IPS DF 4.7 (cell line): ENCODE results near the gene WDR93.

Experiments
- DNase-seq: peaks from one replicate; pipeline ENCODE4 v3.0.0-alpha.2; 2013; ENCODE audit warnings: low spot score; ENCODE audit errors: extremely low read depth

Gene WDR93

DNA sequence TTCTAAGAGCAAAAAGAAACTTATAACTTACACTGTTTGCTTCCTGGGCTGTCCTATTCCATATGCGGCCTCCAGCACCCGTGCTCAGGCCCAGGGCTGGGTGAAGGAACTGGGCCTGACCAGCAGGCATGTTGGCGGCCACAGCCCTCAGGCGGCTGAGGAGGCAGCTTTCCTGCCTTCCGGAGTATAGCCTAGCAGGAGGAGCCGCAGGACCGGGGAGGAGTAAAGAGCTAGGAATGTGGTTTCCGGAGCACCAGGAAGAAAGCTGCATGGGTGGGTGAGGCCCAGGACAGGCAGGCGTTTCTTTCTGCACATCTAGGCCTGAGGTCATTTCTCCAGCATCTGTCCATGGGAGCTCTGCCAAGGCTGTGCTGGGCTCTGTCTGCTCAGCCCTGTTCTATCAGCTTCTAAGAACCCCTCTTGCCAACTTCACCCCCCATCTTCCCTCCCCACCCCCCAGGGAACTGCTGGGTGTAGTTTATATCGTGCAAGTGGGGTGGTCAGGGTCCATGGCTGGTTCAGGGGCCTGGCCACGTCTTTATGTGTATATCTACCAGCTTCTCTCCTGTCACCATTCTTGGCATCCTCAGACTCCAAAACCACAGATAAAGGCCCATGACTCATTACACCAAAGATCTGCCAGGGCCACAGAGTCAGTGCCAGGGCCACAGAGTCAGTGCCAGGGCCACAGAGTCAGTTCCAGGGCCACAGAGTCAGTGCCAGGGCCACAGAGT is 27.6 kb upstream of the WDR93 start:
- DNase-seq, result no peak

DNA sequence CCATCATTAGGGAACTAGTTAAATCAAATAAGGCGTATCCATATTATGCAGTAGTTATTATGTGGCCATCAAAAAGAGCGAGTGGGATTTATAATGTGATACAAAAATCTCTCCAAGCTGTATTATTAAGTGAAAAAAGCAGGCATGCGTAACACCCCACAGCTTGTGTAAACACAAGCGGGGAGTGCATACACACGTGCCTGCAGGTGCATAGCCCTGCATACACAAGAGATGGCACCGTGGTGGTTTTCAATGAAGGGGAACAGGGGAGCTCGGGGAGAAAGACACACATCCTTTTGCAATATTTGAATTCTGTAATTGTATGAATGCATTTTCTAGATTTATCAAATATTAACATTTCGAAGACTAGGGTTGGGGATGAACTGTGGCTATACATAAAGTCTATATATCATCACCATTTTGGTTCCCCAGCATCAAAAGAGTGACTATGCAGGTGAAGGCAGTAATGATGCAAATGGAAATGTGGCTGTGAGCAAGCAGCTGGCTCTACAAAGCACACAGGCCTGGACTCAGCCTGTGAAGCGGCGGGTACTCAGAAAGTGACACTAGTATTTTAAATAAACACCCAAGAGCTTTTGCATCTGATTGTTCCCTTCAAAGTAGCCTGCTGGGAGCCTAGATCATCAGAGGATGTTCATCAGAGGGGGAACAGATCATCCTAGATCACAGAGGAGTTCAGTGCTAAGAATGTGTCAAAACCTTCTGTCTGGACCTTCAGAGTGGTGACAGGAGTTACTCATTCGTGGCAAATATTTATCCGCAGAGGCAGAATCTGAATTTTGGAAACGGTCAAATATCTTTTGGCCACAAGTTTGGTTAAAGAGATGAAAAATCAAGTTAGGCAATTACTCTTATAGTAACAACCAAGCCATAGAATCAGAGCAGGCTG is 25.9 kb upstream of the WDR93 start:
- DNase-seq, result no peak

DNA sequence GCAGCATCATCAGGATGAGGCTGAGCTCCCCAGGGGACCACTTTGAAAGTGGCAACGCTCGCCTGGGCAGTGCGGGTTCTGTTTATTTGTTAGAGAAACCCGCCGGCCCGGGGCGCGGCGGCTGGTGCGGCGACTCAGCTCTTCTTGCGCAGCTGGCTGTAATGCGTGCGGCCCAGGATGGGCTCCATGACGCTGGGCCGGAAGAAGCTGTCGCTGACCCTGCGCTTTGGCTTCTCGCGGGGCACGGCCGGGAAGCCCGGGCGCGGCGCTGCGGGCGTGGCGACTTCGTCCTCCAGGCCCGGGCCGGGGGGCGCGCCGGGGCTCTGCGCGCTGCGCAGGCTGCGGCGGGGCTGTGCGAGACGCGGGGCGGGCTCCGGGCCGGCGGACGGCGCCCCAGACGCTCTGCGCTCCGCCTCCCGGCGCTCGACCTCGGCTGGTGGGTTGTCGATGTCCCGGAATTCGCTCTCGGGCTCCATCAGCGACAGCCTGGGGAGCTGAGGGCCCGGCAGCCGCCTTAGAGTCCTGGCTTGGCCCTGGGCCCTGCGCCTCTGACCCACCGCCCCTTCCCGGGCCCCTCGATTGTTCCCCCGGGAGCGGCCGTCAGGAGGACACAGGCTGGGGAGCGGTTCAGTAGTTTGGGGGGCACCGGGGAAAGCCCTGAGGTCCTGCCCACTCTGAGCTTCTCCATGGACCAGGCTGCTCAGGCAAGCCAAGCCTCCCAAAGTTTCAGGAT is 25.0 kb upstream of the WDR93 start:
- no peak for DNase-seq

DNA sequence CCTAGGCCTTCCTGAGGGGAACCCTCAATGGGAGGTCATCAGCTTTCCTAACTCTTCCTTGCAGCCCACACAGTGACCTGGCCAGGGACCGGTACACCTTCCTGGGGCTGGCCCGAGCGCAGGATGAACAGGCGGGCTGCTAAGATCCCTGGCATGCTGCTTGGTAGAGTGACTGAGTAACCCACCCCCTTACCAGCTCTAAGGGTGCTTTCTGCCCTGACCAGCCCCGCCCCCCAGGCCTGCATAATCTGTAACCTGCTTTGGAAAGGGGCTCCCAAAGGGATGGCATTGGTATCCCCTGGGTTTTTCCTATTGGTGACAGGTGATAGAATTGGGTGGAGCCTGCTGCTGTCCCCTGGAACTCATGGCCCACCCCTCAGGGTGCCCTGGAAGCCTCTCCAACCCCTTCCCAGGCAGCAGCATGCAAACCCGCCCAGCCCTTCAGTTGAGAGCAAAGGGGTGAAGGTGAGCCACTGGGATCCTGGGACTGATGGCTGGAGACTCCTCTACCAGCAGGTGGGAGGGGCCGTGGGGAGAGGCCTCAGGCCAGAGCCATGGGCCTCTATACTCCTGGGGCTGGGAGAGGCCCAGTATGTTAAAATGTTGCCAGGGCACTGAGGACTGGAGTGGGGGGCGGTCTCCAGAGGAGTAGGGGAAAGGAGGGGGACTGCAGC is 24.3 kb upstream of the WDR93 start:
- DNase-seq, result no peak

DNA sequence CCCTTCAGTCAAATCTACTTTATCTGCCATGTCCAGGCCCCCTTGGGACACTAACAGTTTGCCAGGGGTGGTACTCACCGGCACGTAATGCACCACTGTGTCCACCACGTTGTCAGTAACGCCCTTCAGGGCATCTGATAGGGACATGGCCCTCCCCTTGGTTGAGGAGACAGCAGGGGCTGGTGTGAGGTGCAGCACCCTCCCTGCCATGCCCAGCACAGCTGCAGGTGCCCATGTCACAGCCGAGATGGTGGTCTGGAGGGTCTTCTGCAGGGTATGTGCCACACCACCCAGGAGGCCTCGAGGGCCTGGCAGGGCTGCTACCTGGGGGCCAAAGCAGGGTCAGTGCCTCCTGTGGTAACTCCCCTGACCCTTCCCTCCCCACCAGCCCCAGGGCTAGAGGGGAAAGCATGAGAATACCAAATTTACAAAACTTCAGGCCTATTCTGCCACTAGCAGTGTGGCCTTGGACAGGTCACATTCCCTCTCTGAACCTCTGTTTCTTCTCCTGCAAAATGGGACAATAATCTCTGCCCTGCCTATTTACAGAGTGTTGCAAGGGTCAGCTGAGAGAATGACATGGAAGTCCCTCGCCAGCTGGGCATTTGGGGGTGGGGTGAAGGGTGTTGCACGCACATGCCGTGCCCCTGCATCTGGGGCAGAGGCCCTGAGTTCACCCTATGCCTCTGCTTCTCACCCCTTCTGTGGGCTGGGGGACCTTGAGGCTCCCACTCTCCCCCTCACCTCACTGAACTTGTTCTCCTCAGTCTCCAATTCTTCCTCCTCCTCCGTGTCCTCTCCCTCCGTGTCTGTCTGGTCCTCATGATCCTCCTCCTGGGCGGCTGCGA is 23.5 kb upstream of the WDR93 start:
- no peak for DNase-seq

DNA sequence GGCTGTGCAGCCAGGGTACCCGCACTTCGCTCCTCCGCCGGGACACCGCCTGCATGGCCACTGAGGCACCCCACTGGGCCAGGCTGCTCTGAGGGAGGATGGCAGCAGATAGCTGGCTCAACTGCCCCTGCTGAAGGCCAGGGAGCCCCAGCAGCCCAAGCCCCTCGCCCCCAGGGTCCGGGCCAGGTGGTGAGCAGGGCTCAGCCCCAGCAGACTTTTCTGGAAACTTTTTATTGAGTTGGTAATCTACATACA is 23.0 kb upstream of the WDR93 start:
- no peak for DNase-seq

DNA sequence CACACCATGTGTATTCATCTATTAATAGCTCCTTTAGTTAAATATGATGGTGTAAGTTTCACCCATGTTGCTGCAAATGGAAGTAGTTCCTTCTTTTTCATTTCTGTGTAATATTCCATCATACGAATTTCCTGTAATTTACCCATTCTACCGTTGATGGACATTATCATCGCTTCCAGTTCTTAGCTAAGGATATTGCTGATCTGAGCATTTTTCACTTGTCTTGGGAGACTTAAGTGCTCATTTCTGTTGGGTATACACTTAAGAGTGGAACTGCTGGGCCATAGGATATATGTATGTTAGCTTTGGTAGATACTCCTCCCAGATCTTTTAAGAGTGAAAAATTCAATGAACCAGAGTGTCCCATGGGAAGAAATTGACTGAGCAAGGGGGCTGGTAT is 22.4 kb upstream of the WDR93 start:
- no peak for DNase-seq

DNA sequence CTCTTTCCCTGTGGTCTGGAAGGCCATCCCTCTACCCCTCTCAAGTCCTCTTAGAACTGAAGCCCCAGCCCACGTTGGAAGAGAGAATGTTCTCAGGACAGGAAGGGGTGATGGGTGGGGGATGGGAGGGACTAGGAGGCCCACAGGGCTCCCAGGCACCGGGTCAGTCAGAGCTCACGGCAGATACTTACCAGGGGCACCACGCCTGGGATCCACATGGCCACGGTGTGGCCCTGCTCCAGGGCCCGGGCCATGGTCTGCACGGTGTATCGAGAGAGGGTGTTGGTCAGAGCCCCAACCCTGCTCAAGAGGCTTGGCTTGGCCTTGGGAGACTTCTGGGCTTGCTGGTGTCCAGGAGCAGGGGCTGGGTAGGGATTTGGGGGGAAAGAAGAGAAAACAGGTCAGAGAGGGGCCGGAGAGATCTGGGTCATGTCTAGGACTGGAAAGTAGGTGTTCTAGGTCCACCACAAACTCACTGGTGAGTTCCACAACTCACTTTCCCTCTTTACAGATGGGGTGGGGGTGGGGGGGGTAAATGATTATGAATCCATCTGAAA is 21.2 kb upstream of the WDR93 start:
- no peak for DNase-seq

DNA sequence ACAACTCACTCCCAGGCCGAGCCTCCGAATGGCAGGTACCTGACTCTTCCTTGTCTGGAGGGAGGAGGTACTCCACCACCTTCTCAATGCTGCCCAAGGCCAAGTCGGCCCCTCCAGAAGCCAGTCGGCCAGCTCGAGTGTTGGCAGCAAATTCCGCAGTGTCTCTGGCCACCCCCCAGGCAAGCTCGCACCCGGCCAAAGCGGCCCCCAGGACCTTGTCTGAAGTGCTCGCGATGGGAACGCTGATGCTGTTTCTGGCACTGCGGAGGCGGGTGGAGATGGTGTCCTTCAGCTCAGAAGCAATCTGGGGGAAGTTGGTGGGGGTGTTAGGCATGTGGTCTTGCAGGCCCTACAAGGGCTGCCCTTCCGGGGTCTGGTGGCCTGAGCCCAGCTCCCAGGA is 20.7 kb upstream of the WDR93 start:
- no peak for DNase-seq

DNA sequence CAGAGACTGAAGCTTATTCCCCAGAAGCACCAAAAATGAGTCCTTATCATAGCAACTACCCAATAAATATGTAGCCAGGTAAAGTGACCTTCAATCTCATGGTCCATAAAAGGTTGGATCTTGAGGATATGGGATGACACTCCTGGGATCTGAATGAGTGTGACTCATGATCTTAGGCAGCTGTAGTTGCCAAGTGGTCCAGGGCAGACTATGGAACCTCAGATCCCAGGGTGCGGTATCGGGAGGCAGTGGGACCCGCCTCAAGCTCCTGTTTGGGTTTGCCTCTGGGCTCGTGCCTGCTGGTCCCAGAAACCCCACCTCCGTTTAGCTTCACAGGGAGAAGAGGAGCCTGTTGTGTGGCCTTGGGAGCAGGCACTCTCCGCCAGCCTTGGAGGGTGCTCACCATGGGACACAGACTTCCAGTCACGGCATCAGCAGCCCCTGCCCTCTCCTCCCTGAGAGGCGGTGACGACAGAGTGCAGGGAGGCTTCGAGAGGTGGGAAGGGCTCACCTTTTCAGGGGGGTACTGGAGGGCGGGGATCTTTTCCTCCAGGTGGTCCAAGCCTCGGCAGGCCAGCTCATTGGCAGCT is 19.5 kb upstream of the WDR93 start:
- no peak for DNase-seq

DNA sequence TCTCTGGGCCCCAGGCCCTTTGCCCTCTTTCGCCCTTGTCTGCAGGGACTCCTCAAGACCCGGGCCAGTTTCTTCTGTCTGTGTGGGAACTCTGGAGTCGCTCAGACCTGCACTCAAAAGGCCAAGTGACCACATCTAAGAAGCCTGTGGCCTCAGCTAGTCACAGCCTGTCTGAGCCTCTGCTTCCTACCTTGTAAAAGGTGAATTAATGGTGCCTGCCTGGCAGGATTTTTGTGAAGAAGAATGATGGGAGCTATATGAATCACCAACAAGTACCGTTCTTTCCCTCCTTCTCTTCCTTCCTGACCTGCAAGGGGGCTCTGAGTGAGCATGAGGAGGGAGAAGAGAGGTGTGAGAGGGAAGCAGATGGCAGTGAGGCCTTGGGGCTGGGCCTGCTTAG is 18.9 kb upstream of the WDR93 start:
- no peak for DNase-seq

DNA sequence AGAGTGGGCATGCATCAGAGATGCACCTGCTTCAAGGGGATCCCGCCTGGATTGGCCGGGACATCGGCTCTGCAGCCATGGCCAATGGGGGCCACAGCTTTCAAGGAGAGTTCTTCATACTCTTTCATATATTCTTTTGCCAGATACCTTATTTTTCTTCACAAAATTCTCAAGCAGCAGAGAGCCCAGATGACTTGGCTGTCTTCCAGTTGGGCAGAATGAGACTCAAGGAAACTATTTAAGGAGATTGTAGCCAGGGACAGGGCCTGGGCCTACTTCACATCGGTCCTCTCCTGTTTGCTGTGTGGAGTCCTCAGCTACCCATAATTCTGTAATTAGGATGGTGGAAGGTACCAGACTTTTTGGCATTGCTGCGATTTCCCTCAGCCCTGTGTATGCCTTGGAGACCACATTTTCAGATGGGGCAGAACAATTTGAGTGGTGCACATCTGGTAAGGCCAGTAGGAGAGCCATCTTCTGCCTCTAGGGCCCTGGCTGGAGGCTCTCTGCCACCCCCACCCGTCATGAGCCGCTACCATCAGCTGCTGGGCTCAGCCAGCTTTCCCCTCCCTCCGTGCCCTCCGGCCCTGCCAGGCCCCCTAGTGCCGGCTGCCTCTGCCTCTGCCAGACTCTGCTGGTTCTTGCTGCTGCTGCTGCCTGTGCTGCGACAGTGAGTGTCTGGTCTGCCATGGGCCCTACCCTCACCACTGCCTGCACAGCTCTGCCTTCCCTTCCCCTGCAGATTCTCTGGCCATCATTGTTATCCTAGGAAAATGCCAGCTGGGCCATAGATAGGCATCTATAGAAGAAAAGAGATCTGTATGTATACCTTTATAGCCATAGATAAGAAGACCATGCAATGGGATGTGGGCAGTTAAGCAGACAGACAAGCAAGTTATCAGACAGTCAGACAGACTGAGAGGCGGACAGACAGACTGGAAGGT is 18.1 kb upstream of the WDR93 start:
- DNase-seq, result no peak

DNA sequence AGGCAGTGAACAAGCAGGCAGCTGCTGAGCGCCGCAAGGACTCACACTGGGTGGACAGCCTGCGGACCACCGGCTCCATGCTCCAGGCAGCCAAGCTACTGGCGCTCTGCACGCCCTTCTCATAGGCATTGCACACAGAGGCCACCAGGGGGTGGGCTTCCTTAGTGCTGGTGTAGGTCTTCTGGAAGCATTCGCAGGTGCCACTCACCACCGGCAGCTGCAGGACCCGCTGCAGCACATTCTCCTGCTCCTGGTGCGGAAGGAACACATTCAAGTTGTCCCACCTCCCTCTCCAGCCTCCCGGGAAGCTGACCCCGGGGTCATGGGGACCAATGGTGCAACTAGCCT is 17.5 kb upstream of the WDR93 start:
- DNase-seq, result peak; percentile 80

DNA sequence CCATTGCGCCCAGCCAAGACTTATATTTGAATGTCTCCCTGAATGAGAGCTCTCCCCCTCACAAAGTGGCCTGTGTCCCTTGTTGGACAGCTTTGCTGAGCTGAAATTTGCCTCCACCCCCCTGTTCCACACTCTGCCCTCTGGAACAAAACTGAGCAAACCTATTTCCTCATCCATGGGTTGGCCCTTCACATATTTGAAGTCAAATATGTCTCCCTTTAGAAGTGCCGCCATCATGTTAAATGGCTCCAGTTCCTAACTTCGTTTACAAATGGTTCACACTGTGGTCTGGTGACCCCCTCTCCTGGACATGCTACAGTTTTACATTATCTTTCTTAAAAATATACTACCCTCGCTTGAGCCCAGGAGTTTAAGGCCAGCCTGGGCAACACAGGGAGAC is 16.1 kb upstream of the WDR93 start:
- DNase-seq, result no peak

DNA sequence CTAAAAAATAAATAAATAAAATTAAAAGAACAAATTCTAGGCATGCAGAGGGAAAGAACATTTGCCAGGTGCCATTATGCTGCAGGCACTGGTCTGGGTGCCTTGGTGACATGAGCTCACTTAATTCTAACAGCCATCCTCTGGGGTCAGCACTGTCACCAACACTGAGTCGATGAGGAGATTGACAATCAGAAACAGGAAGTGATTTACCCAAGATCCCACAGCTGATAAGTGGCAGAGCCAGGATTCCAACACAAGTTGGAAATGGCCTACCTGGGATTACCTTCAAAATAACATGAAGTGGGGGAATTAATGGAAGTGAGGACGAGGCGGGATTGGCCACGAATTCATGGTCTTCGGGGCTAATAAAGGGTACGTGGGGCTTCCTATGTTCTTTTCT is 15.0 kb upstream of the WDR93 start:
- DNase-seq, result no peak

DNA sequence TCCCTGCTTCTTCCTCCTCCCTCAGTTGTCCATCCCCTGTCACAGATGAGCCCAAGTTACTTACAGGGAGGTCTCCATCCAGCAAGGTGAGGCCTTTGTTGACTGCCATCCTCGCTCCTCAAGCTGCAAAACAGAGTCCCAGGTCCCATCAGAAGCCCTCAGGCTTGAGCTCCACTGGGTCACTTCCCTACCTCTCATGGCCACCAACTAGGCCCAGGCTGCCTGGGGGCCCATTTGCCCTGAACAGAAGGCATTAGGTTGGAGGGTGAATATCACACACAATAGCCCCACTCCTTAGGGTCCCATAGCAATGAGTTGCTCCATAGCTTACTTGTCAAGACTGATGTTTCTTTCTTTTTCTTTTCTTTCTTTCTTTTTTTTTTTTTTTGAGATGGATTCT is 13.2 kb upstream of the WDR93 start:
- DNase-seq, result no peak

DNA sequence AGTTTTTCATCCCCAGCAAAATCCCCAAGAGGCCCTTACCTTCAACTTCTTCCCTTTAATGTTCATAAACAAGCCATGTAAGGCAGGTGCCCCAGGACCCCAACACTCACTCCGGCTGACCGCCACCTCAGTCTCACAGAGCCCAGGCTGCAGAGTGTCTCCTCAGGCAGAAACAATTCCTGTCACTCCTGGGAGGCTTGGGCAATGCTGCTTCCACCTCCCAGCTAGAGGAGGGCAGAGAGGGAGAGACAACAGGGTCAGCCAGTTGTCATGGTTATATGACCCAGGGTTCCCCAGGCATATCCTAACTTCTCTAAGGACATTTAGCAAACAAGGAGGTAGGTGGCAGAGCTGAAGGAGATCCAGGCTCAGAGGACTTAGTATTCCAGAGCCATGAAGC is 11.4 kb upstream of the WDR93 start, which contains the start of gene PLIN1:
TSS of gene PLIN1 (minus strand) at position 156 of the 400 bp plus-strand sequence. CDS start 1,878 bp downstream, outside the sequence.
- DNase-seq, result no peak

DNA sequence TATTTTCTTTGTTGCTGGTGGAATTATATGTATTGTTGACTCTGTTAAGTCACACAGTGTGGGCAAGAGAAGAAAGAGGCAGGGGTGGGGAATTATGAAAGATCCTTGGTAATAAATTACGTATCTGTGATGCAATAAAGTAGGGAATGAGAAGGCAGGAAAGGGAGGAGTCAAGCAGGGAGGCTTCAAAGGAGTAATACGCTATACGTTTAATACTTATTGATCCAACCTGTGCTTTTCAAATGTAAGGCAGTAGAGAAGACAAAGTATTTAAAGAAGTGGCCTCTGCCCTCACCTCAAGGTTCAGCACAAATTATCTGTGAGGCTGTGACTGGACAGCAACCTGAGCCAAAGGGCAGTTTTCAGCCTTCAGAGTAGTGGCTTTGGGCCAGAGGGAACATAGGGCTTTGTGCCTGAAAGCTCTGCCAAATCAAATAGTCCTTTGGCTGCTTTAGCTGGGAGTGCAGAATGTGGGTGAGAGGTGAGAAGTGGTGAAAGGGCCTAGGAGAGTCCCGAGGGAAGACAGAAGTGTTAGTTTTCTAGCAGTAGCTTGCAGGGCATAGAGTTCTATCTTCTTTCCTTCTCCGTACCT is 10.2 kb upstream of the WDR93 start:
- no peak for DNase-seq

DNA sequence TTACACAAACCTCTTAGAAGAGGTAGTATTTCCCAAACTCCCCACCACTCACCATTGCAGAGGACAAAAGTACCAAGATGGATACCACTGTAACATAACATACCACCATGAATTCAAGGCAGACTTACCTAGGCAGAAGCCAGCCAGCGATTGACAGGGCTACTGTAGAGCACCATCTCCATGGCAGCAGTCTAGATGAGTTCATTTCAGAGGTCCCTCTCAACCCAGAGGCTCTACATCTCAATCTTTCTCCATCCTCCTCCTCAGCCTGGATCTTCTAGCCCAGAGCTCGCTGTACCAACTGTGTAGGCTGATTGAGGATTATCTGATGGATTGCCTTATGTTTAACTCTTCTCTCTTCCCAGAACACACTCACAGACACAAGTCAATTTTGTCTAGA is 9.5 kb upstream of the WDR93 start:
- DNase-seq, result no peak
